ENCODE results near the gene BARHL1. TPM values are rescaled to one million over a fixed set of nuclear protein-coding genes. Genes with fewer than 3 reads are reported as not detected.

The BARHL1 gene
- total RNA-seq (not detected in 2 replicates), polyA plus RNA-seq (not detected in 2 replicates), polyA minus RNA-seq (not detected in 2 replicates), Bru-seq, nascent RNA (not detected), BruChase-seq, experiment 1, labeled RNA remaining after a 6-hour chase (not detected), BruChase-seq, experiment 2, labeled RNA remaining after a 2-hour chase (not detected)
- not detected in 2 replicates for polyA plus RNA-seq (2011; cell fraction: cytosol; rRNA removed)
- not detected in 2 replicates for polyA plus RNA-seq (2011; cell fraction: nucleus; rRNA removed)
- polyA plus RNA-seq (2012) = not detected in 2 replicates
- not detected for polyA minus RNA-seq (2011; cell fraction: cytosol; rRNA and poly(A)+ RNA removed)
- polyA minus RNA-seq (2011; cell fraction: nucleus; rRNA and poly(A)+ RNA removed) = not detected in 2 replicates
- long read RNA-seq = 0 reads

DNA sequence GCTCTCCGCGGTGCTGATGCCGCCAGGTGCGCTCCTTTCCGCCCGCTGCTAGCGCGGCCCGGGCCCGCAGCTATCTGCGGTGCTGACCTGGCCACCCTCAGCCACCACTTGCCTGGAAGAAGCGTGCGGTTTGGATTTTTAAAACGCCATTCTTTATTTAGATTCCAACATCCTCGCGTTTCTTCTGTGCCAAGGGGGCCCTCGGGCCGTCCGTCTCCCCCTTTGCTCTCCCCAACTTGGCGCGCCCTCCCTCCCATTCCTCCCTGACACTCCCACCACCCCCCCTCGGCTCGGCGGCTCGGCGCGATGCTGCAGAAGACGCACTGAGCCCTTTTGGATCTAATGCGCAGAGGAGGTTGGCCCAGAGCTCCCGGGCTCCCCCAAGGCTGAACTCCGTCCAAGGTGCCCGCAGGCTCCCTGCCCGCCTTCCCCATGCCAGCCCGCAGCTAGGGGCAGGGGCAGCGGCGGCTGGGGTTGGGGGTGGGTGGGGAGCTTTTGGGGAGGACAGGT, at the start of gene BARHL1:
BARHL1 (plus strand) TSS at position 331 of the 510 bp plus-strand sequence. CDS start 192 bp downstream, outside the sequence.
- dilution Hi-C loops (cut with MboI; ENCODE audit: extremely low pct_ligation_motif_present, low sequenced_read_pairs) = no loop called here
- TF ChIP-seq GATA2 (IDR thresholded peaks at IDR 0.05; ENCODE audit: insufficient read depth, insufficient read length, low read depth, low read length) (no peak), FOS (IDR thresholded peaks at IDR 0.05; ENCODE audit: borderline replicate concordance, insufficient read depth, low read length) (no peak), JUN (IDR thresholded peaks at IDR 0.05; ENCODE audit: borderline replicate concordance, insufficient read depth, insufficient read length, low read depth) (no peak), EZH2 (IDR thresholded peaks at IDR 0.05; ENCODE audit: borderline replicate concordance, low read depth, low read length, severe bottlenecking) (no peak), POLR2A (IDR thresholded peaks at IDR 0.05; ENCODE audit: low read depth, low read length) (no peak), MYC (IDR thresholded peaks at IDR 0.05; ENCODE audit: low read depth, low read length) (no peak), POLR2AphosphoS5 (IDR thresholded peaks at IDR 0.05; ENCODE audit: insufficient read depth, low read depth, low read length) (no peak)
- TF ChIP-seq, protein P1, sequence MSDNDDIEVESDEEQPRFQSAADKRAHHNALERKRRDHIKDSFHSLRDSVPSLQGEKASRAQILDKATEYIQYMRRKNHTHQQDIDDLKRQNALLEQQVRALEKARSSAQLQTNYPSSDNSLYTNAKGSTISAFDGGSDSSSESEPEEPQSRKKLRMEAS (IDR thresholded peaks at IDR 0.05; ENCODE audit: insufficient read depth, insufficient read length) = no peak
- TF ChIP-seq, protein P2, sequence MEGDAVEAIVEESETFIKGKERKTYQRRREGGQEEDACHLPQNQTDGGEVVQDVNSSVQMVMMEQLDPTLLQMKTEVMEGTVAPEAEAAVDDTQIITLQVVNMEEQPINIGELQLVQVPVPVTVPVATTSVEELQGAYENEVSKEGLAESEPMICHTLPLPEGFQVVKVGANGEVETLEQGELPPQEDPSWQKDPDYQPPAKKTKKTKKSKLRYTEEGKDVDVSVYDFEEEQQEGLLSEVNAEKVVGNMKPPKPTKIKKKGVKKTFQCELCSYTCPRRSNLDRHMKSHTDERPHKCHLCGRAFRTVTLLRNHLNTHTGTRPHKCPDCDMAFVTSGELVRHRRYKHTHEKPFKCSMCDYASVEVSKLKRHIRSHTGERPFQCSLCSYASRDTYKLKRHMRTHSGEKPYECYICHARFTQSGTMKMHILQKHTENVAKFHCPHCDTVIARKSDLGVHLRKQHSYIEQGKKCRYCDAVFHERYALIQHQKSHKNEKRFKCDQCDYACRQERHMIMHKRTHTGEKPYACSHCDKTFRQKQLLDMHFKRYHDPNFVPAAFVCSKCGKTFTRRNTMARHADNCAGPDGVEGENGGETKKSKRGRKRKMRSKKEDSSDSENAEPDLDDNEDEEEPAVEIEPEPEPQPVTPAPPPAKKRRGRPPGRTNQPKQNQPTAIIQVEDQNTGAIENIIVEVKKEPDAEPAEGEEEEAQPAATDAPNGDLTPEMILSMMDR (IDR thresholded peaks at IDR 0.05; ENCODE audit: extremely low read depth in 1 of 2, insufficient read depth in 1 of 2, low read depth in 1 of 2, low read length in 2 of 2) = no peak
- Histone ChIP-seq H3K4me1 (ENCODE audit: control insufficient read depth, extremely low read depth, insufficient read depth, low read length) (peaks cover 11% of the 10 kb centered on the region), H3K27me3 (ENCODE audit: control insufficient read depth in 2 of 2, insufficient read depth in 2 of 2, low read length in 2 of 2) (peaks cover 84 to 96% of the 10 kb centered on the region in 2 experiments), H3K9ac (replicated peaks; ENCODE audit: extremely low read depth, insufficient read depth, low read length) (no peak within 1 kb of the TSS), H2AFZ (ENCODE audit: low read depth, low read length) (no peak within 1 kb of the TSS), H3K4me3 (replicated peaks in 1 of 3; ENCODE audit: insufficient read depth in 1 of 3, low read depth in 1 of 3, low read length in 3 of 3) (no peak within 1 kb of the TSS), H3K9me3 (replicated peaks; ENCODE audit: control insufficient read depth, insufficient read depth, low read length) (no peaks in the 10 kb centered on the region), H3K27ac (ENCODE audit: insufficient read depth, low read depth, low read length) (no peak within 1 kb of the TSS), H3K9me1 (replicated peaks; ENCODE audit: control insufficient read depth, extremely low read depth, insufficient read depth, low read length) (no peaks in the 10 kb centered on the region), H4K20me1 (replicated peaks; ENCODE audit: control insufficient read depth, extremely low read depth, insufficient read depth, low read length) (no peaks in the 10 kb centered on the region), H3K79me2 (ENCODE audit: control insufficient read depth, insufficient read depth, low read length) (no peaks in the 10 kb centered on the region), H3K4me2 (ENCODE audit: insufficient read depth, low read length) (peak within 1 kb of the TSS; percentile 59), H3K36me3 (ENCODE audit: control insufficient read depth in 2 of 2, extremely low read depth in 1 of 2, insufficient read depth in 2 of 2, low read length in 2 of 2) (no peaks in the 10 kb centered on the region)
- DNase-seq (ENCODE audit: low read depth, low spot score) (no peak), FAIRE-seq (no peak)
- BruUV-seq (replicated peaks) = no TSS peak
- ChIA-PET CTCF (no interaction called here), POLR2A (no interaction called here)
- intact Hi-C loops (cut with micrococcal nuclease) = loop anchor here (2.0 kb wide), 1 partner anchor 34 kb away; no protein-coding TSS in a partner anchor

Data from endothelial cell of umbilical vein (primary cell).